HG03064 (cell line): ENCODE results near the gene AXL.
"Not testable (repeated sequence)": the region's sequence is repeated elsewhere in the genome, so short reads cannot be mapped to it uniquely, and the experiment has no call there.

Experiments used
- ATAC-seq: cut with Tn5 transposase; IDR thresholded peaks from one replicate; pipeline ENCODE4 v1.9.1; 2021; ENCODE audit warnings: low read depth; ENCODE audit not compliant: unreplicated experiment

The AXL gene

DNA sequence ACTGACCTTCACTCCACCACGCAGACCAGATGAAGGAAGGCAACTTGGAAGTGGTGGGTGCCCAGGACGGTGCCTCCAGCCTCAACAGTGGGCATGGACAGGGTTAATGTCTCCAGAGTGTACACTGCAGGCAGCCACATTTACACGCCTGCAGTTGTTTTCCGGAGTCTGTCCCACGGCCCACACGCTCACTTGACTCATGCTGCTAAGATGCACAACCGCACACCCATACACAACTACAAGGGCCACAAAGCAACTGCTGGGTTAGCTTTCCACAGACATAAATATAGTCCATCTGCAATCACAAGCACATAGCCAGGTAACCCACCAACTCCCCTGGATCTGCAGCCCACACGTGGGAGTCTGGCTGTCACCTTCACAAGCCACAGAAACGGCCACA, 12.6 kb upstream of the AXL start:
- ATAC-seq: no peak

- no peak for ATAC-seq
These were observed 11.9 kb upstream of the AXL start for GRCh38 chr19:41206926-41207750.

- no peak for ATAC-seq
These were observed 4.9 kb upstream of the AXL start for GRCh38 chr19:41214161-41214560.

GRCh38 chr19:41217741-41218140, 1.3 kb upstream of the AXL start:
- no peak for ATAC-seq

DNA sequence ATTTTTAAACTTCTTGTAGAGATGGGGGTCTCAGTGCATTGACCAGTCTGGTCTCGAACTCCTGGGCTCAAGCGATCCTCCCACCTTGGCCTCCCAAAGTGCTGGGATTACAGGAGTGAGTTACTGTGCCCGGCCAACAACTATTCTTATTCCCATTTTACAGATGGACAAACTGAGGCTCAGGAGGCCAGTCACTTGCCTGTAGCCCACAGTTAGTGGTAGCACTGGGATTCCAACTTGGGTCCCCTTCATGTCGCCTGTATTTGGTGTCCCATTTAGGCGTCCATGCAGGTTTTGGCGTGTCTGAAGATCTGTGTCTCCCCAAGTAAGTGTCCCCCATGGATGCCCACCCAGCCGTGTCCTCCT, 791 bp upstream of the AXL start:
- no peak for ATAC-seq

DNA sequence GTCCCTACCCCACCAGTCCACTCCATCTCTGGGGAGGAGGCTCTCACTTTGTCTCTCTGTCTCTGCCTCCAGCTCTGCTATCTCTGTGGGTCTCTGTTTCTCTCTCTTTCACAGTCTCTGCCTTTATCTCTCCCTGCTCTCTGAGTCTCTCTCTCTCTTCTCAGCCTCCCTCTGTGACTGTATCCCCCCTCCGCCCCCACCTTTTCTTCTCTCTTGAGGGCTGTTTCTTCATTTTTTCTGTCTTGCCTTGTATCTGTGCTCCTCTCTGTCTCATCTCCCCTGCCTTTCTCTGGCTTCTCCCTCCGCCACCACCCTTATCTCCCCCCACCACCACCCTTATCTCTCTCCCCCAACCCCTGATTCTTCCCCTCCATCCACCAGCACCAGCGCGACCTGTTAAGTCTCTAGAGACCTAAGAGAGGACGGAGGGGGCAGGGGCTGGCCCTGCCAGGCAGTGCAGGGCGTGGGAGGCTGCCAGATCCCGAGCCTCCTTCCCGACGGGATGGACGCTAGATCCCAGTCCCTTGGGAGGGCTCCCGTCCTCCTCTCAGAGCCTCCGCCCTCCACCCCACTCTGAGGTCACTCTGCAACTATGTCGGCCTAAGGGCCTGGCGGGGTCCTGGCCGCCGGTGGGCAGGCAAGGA, 1.0 kb downstream of the AXL start:
- ATAC-seq: no peak

GRCh38 chr19:41220811-41221210, 1.8 kb downstream of the AXL start:
- ATAC-seq: no peak

DNA sequence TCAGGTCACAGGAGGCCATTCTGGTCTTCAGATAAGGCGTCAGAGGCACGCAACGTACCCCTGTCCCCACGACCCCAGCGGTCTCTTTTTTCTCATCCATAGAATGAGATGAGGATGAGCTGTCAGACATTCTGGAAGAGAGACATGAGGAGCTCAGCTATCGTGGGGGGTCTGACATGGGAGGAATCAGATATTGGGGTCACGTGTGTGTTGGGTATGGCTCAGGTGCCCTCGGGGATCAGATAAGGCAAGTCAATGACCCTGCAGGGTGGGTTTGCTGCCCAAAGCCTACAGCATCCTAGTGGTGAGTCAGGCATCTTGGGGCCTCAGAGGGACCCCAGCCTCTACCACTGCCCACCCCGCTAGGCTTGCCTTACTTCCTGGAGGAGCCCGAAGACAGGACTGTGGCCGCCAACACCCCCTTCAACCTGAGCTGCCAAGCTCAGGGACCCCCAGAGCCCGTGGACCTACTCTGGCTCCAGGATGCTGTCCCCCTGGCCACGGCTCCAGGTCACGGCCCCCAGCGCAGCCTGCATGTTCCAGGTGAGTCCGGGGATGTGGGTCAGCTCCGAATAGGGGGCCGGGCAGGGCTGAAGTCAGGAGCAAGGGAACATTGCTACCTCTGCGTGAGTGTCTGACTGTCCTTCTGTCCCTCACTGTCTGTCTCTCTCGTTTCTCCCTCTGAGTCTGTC, 2.6 kb downstream of the AXL start:
- no peak for ATAC-seq

DNA sequence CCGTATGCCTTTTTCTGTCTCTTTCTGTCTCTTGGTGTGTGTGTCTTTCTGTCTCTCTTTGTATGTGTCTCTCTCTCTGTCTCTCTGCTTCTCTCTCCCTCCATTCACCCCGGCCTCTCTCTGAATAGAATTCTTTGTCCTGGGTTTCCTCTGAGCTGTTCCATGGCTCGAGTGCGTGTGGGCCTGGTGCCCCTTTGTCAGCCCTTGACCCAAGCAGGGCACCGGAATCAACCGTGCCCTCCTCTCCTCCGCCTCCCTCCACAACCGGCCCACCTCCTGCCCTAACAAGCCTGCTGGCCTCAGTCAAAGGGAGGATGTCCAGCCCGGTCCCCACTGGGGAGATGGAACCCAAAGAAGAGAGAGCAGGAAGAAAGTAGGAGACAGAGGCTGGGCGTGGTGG, 3.2 kb downstream of the AXL start:
- ATAC-seq: no peak

DNA sequence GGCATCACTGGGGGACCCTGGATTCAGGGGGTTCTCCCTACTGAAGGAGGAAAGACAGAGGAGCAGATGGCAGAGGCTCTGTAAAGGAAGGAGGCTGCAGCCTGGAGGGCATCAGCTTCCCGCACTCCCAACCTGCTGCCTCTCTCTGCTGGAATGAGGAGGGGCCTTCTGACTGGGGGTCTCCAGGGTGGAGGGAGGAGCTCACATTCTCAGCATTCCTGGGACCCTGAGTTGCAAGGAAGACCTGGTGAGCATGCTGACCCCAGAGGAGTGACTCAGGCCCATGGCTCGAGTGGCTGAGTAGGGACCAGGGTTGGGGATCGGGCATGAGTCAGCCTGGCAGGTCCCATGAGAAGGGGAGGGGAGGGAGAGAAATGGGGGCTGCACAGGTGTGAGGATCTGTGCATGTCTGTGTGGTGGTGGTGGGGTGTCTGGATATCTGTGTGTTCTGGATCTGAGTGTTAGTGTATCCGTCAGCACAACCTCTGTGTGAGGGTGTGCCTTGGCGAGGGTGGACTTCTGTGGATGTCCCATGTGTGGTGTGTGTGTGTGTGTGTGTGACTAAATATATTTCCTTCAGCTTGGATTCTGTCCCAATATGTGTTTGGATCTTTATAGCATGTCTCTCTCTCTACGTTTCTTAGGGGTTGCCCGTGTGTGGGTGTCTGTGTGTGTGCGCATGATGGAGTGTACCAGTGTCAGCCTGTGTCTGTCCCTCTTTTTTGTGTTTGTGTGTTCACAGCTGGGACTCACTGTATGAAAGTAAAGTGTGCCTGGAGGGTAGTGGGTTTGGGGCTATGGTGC, 4.6 kb downstream of the AXL start:
- ATAC-seq: no peak

GRCh38 chr19:41224632-41225031, 5.6 kb downstream of the AXL start:
- no peak for ATAC-seq

GRCh38 chr19:41225238-41226052, 6.4 kb downstream of the AXL start:
- no peak for ATAC-seq

DNA sequence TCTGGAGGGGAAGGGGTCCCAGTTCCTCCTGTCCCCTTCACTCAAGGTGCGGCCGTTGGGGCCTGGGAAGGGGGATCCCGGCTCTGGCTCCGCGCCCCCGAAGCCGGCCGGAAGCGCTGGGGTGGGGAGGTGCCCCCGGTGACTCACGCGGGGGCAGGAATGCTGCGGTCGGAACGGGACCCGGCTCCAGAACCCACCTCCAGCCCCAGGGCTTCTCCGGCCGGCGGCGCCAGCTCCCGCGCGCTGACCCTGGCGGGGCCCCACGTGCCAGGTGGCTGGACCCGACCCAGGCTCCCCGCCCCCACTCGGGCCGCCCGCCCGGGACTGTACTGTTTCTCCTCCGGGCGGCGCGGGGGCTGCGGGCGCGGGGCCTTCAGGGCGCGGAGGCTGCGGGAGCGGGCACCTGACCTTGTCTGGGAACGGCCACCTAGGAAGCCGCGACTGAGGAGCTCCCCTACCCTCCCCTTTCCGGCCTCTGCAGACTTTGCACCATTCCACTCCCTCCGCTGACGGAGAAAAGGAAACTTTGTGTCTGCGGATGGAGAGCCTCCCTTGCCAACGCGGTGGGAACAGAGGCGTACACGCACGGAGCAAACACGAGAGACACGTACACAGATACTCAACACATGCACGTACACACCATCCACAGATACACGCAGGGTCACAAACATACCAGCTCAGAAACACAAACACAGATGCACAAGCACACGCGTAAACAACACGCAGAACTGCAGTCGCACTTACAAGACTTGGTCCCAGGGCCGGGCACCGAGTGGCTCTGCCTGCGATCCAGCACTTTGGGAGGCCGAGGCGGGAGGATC, 7.2 kb downstream of the AXL start:
- no peak for ATAC-seq

DNA sequence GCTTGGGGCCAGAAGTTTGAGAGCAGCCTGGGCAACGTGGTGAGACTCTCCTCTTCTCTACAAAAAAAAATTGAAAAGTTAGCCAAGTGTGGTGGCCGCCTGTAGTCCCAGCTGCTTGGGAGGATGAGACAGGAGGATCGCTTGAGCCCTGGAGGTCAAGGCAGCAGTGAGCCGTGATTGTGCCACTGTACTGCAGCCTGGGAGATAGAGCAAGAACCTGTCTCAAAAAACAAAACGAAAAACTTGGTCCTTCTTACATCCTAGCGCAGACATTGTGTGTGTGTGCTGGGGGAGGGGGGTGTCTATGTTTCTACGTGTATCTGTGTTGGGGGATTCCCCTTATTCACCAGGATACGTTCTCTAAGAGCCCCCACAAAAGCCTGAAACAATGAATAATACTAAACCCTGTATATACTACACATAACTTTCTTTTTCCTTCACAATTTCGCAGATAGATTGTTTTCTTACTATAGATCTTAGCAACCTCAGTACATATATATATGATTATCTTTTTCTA, 7.9 kb downstream of the AXL start:
- ATAC-seq: no peak

GRCh38 chr19:41228486-41228885, 9.5 kb downstream of the AXL start:
- ATAC-seq: no peak

- ATAC-seq: not testable (repeated sequence)
These were observed 10.3 kb downstream of the AXL start for GRCh38 chr19:41229338-41229737.

- no peak for ATAC-seq
These were observed 11.2 kb downstream of the AXL start for GRCh38 chr19:41230067-41230857.

- no peak for ATAC-seq
These were observed 13.7 kb downstream of the AXL start for GRCh38 chr19:41232686-41233085.
